HepG2 (cell line): Measurements from ENCODE around the gene ADCY5. TPM values are rescaled to one million over a fixed set of nuclear protein-coding genes. Genes with fewer than 3 reads are reported as not detected.

Source experiments
- ATAC-seq: fragments of 200-7000 bp; cut with Tn5 transposase; 3 replicates; pipeline ENCODE4 v1.9.1; 2020; ENCODE audit warnings: mild to moderate bottlenecking, moderate library complexity
- BruUV-seq: library from RNA; stranded (reverse); fragments of 400-500 nt; replicated peaks from 2 replicates; lab custom pipeline; 2021; lab: Mats Ljungman, UMichigan
- CTCF ChIA-PET: fragments of 300-600 bp; formaldehyde crosslinking; extraction: SDS; loops from one replicate; lab custom pipeline; 2021; ENCODE audit warnings: low total read pairs, inconsistent platforms, low intra/inter-chr PET ratio; lab: Yijun Ruan, JAX
- POLR2A ChIA-PET: fragments of 350-600 bp; sonication (Branson Sonifier 250); formaldehyde crosslinking; loops from one replicate; lab custom pipeline; 2020; ENCODE audit warnings: antibody characterized with exemption, inconsistent platforms; lab: Yijun Ruan, JAX
- DNase-seq: peaks from one replicate; pipeline ENCODE4 v3.0.0-alpha.2; 2015; ENCODE audit warnings: low spot score
- FAIRE-seq: peaks from 3 replicates; lab custom pipeline; 2011; peaks lifted over from hg19 to GRCh38; lab: Jason Lieb, UNC
- H2AFZ ChIP-seq: one replicate; pipeline ENCODE4 v1.6.1; 2011; ENCODE audit warnings: low read length, inconsistent platforms
- H3K27ac ChIP-seq: fragments of 300-600 bp; 3 replicates; pipeline ENCODE4 v1.8.0; 2011; ENCODE audit warnings: mixed run types, mild to moderate bottlenecking, mixed read lengths, low read length, inconsistent platforms; ENCODE audit not compliant: insufficient read depth; ENCODE audit errors: extremely low read length
- H3K27me3 ChIP-seq, 2 experiments: fragments of 200-600 bp in 1 of 2; 2 replicates in 1 of 2; 3 replicates in 1 of 2; pipeline versions ENCODE4 v1.6.0 to v1.8.0; 2011; ENCODE audit warnings: low read length in 2 of 2, mild to moderate bottlenecking in 2 of 2, moderate library complexity in 2 of 2, inconsistent platforms in 1 of 2; ENCODE audit not compliant: insufficient read depth in 2 of 2, control insufficient read depth in 1 of 2
- H3K36me3 ChIP-seq, 2 experiments: fragments of 200-600 bp in 1 of 2; replicated peaks in 1 of 2; 2 replicates in 1 of 2; 3 replicates in 1 of 2; pipeline versions ENCODE4 v1.5.1 to v1.8.0; 2011; ENCODE audit warnings: low read length in 2 of 2, inconsistent platforms in 1 of 2; ENCODE audit not compliant: insufficient read depth in 2 of 2, control insufficient read depth in 1 of 2
- H3K4me1 ChIP-seq: 2 replicates; pipeline ENCODE4 v1.5.1; 2012; ENCODE audit warnings: low read length, inconsistent platforms; ENCODE audit not compliant: insufficient read depth
- H3K4me2 ChIP-seq: 2 replicates; pipeline ENCODE4 v1.6.0; 2011; ENCODE audit warnings: low read depth, low read length, inconsistent platforms
- H3K4me3 ChIP-seq, 3 experiments: fragments of 200-600 bp in 1 of 3; sonication (generic), shearing (Covaris generic) in 1 of 3; replicated peaks in 1 of 3; 2 replicates each; pipeline ENCODE4 v1.5.1; 2011 to 2016; ENCODE audit warnings: low read length in 3 of 3, inconsistent platforms in 2 of 3, low read depth in 2 of 3, mild to moderate bottlenecking in 2 of 3, control low read depth in 1 of 3, mixed read lengths in 1 of 3; ENCODE audit not compliant: insufficient read depth in 1 of 3
- H3K79me2 ChIP-seq: one replicate; pipeline ENCODE4 v1.6.1; 2011; ENCODE audit warnings: low read length, inconsistent platforms; ENCODE audit not compliant: insufficient read depth
- H3K9ac ChIP-seq: 2 replicates; pipeline ENCODE4 v1.6.0; 2011; ENCODE audit warnings: mild to moderate bottlenecking, low read depth, low read length, inconsistent platforms; ENCODE audit not compliant: insufficient read depth
- H3K9me3 ChIP-seq: 2 replicates; pipeline ENCODE4 v1.5.1; 2012; ENCODE audit warnings: mild to moderate bottlenecking, low read length
- H4K20me1 ChIP-seq: 2 replicates; pipeline ENCODE4 v1.6.0; 2011; ENCODE audit warnings: inconsistent platforms, mild to moderate bottlenecking, low read length, moderate library complexity; ENCODE audit not compliant: insufficient read depth
- GABPB1 ChIP-seq: IDR thresholded peaks from 2 replicates; pipeline ENCODE4 v1.6.1; 2016; ENCODE audit warnings: mild to moderate bottlenecking, missing genetic modification reagents, moderate library complexity, missing compliant biosample characterization
- HDAC6 ChIP-seq: fragments of 200-600 bp; sonication (generic); IDR thresholded peaks from 2 replicates; pipeline ENCODE4 v1.7.0; 2017; ENCODE audit warnings: mild to moderate bottlenecking, antibody characterized with exemption, low read length, low read depth
- HOXA7 ChIP-seq: sonication (generic); formaldehyde crosslinking; IDR thresholded peaks from 2 replicates; pipeline ENCODE4 v1.8.1; 2022; ENCODE audit warnings: mild to moderate bottlenecking, missing genetic modification reagents, moderate library complexity
- KMT2B ChIP-seq: IDR thresholded peaks from 2 replicates; pipeline ENCODE4 v1.6.1; 2016; ENCODE audit warnings: missing genetic modification reagents, missing compliant biosample characterization
- PRDM4 ChIP-seq: sonication (generic); formaldehyde crosslinking; IDR thresholded peaks from 2 replicates; pipeline ENCODE4 v1.9.0; 2021; ENCODE audit warnings: missing genetic modification reagents, borderline replicate concordance
- SNAPC4 ChIP-seq: sonication (generic); formaldehyde crosslinking; IDR thresholded peaks from 2 replicates; pipeline ENCODE4 v1.4.0; 2020; ENCODE audit warnings: mild to moderate bottlenecking, missing genetic modification reagents
- THRA ChIP-seq: sonication (generic); formaldehyde crosslinking; IDR thresholded peaks from 2 replicates; pipeline ENCODE4 v1.4.0; 2020; ENCODE audit warnings: missing genetic modification reagents, borderline replicate concordance
- ZNF207 ChIP-seq: fragments of 450-650 bp; IDR thresholded peaks from 2 replicates; pipeline ENCODE4 v1.6.1; 2016; ENCODE audit warnings: antibody characterized with exemption, borderline replicate concordance
- ZNF549 ChIP-seq: sonication (generic); formaldehyde crosslinking; IDR thresholded peaks from 2 replicates; pipeline ENCODE4 v1.5.0; 2020; ENCODE audit warnings: missing genetic modification reagents
- ZNF703 ChIP-seq: sonication (generic); formaldehyde crosslinking; IDR thresholded peaks from 2 replicates; pipeline ENCODE4 v1.5.1; 2020; ENCODE audit warnings: missing genetic modification reagents, mild to moderate bottlenecking, moderate library complexity, borderline replicate concordance
- WGBS: methylation state at CpG from one replicate; pipeline ENCODE4 v1.1.6; 2017; ENCODE audit warnings: low lambda C conversion rate; 5-methylcytosine and 5-hydroxymethylcytosine counted together
- in situ Hi-C: cut with HindIII; loops from 2 replicates; pipeline ENCODE4 v1.10.0; 2017; ENCODE audit warnings: low pct_unique_long_range_greater_than_20kb; ENCODE audit not compliant: extremely low pct_ligation_motif_present
- intact Hi-C: fragments of 100-400 bp; cut with micrococcal nuclease; formaldehyde crosslinking; loops from one replicate; pipeline ENCODE4 v1.10.0; 2022; ENCODE audit not compliant: unreplicated experiment
- polyA plus RNA-seq, 8 experiments: library from polyadenylated mRNA; depleted of rRNA in 3 of 8; stranded (reverse) in 7 of 8; unstranded in 1 of 8; fragments of >200 nt; fragmentation: Illumina TruSeq in 4 of 8; extraction: Trizol in 4 of 8; gene quantifications; 2 replicates each; pipeline versions ENCODE4 v1.2.1 to v1.2.3, GENCODE V29; 2011 to 2016; ENCODE audit warnings: low read depth in 4 of 8, missing spikeins in 1 of 8, mixed read lengths in 1 of 8; ENCODE audit not compliant: insufficient read depth in 1 of 8
- total RNA-seq, 5 experiments: library from RNA; depleted of rRNA; stranded (reverse); fragments of >200 nt; fragmentation: Illumina TruSeq; extraction: Trizol; gene quantifications; 2 replicates each; pipeline ENCODE4 v1.2.3, GENCODE V29; 2016; ENCODE audit warnings: low read depth in 1 of 5
- TF ChIP-seq, protein P1 (sequence below): sonication (generic); formaldehyde crosslinking; IDR thresholded peaks from 2 replicates; pipeline ENCODE4 v1.5.0; 2020; ENCODE audit warnings: missing genetic modification reagents

Gene ADCY5
- total and polyA plus RNA-seq, 2 of the 13 experiments (the other 11 are each of a cell fraction or from before 2014, with no cell fraction given) = not detected

- ATAC-seq = no peak
- WGBS = 24% methylated on average over 10 of the region's 13 CpGs
- CTCF ChIA-PET = no interaction called here
- Histone ChIP-seq H3K27me3 (peaks cover 0 to 29% of the 10 kb centered on the region in 2 experiments; a peak in 2 of 5 replicates), H3K4me3 (no peak overlapping the region), H2AFZ (no peak overlapping the region), H3K9me3 (no peaks in the 10 kb centered on the region), H3K4me2 (no peak overlapping the region), H3K36me3 (no peaks in the 10 kb centered on the region), H3K79me2 (no peaks in the 10 kb centered on the region), H3K9ac (no peak overlapping the region), H4K20me1 (peaks cover 5% of the 10 kb centered on the region; the same call in 1 of the 2 replicates), H3K27ac (no peak overlapping the region), H3K4me1 (no peaks in the 10 kb centered on the region)
- FAIRE-seq = no peak
- intact Hi-C loops = no loop called here
- no TSS peak for BruUV-seq
- in situ Hi-C loops = no loop called here
- no peak for DNase-seq
- POLR2A ChIA-PET = no interaction called here
- TF ChIP-seq, protein P1, sequence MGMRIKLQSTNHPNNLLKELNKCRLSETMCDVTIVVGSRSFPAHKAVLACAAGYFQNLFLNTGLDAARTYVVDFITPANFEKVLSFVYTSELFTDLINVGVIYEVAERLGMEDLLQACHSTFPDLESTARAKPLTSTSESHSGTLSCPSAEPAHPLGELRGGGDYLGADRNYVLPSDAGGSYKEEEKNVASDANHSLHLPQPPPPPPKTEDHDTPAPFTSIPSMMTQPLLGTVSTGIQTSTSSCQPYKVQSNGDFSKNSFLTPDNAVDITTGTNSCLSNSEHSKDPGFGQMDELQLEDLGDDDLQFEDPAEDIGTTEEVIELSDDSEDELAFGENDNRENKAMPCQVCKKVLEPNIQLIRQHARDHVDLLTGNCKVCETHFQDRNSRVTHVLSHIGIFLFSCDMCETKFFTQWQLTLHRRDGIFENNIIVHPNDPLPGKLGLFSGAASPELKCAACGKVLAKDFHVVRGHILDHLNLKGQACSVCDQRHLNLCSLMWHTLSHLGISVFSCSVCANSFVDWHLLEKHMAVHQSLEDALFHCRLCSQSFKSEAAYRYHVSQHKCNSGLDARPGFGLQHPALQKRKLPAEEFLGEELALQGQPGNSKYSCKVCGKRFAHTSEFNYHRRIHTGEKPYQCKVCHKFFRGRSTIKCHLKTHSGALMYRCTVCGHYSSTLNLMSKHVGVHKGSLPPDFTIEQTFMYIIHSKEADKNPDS (CRISPR knock-in tag) = no peak
- TF ChIP-seq THRA (CRISPR knock-in tag) (no peak), HDAC6 (no peak), ZNF207 (no peak), KMT2B (CRISPR knock-in tag) (no peak), PRDM4 (no peak), HOXA7 (CRISPR knock-in tag) (no peak), SNAPC4 (CRISPR knock-in tag) (no peak), GABPB1 (CRISPR knock-in tag) (no peak), ZNF549 (no peak), ZNF703 (CRISPR knock-in tag) (no peak)
Measured at GRCh38 chr3:123290107-123290930, 158.6 kb downstream of the ADCY5 start.
